ENCODE results near the gene SP110.

- no peak for TF ChIP-seq CTCF (IDR thresholded peaks at IDR 0.05)
- TF ChIP-seq POLR2AphosphoS5 (IDR thresholded peaks at IDR 0.05), result no peak
- no peak for TF ChIP-seq POLR2A (IDR thresholded peaks at IDR 0.05)
- TF ChIP-seq EP300 (IDR thresholded peaks at IDR 0.05), result no peak
These were observed 85.2 kb downstream of the SP110 start for GRCh38 chr2:230134496-230135129.
